Tibial nerve (tissue), 4 donors: ENCODE results near the gene TPP2. TPM values are rescaled to one million over a fixed set of nuclear protein-coding genes. Genes with fewer than 3 reads are reported as not detected.

ENCODE experiments used
- DNase-seq, 2 donors: peaks; one replicate each; pipeline ENCODE4 v3.0.0-alpha.2; 2019; ENCODE audit warnings: low spot score in 2 of 2
- H3K27ac ChIP-seq, 4 donors: fragments of 200-600 bp; sonication (generic) in 3 of 4; one replicate each; pipeline ENCODE4 v1.5.1; 2017 to 2019; ENCODE audit warnings: mild to moderate bottlenecking in 1 of 4
- H3K27me3 ChIP-seq, 2 donors: fragments of 200-600 bp; sonication (generic) in 1 of 2; one replicate each; pipeline versions ENCODE4 v1.5.1 to v1.6.0; 2017 to 2019
- H3K36me3 ChIP-seq, 3 donors: fragments of 200-600 bp; sonication (generic); one replicate each; pipeline ENCODE4 v1.5.1; 2018 to 2019
- H3K4me1 ChIP-seq, 4 donors: fragments of 200-600 bp; sonication (generic) in 3 of 4; one replicate each; pipeline ENCODE4 v1.5.1; 2017 to 2019
- H3K4me3 ChIP-seq, 4 donors: fragments of 200-600 bp; sonication (generic) in 3 of 4; one replicate each; pipeline ENCODE4 v1.5.1; 2017 to 2019; ENCODE audit warnings: mild to moderate bottlenecking in 1 of 4, moderate library complexity in 1 of 4
- H3K9me3 ChIP-seq, 4 donors: fragments of 200-600 bp; sonication (generic) in 3 of 4; one replicate each; pipeline ENCODE4 v1.5.1; 2017 to 2019
- CTCF ChIP-seq, 5 experiments: fragments of 200-600 bp in 3 of 5; fragments of 450-650 bp in 2 of 5; sonication (generic) in 3 of 5; IDR thresholded peaks; one replicate each; pipeline ENCODE4 v1.5.1; 2016 to 2019; ENCODE audit warnings: antibody characterized with exemption in 5 of 5, mild to moderate bottlenecking in 3 of 5, moderate library complexity in 2 of 5
- EP300 ChIP-seq, 2 donors: sonication (generic); formaldehyde crosslinking; IDR thresholded peaks; one replicate each; pipeline ENCODE4 v1.6.1; 2017; ENCODE audit warnings: antibody characterized with exemption in 2 of 2, mild to moderate bottlenecking in 1 of 2
- POLR2A ChIP-seq, 2 donors: fragments of 450-650 bp; IDR thresholded peaks; one replicate each; pipeline ENCODE4 v1.6.1; 2017; ENCODE audit warnings: antibody characterized with exemption in 2 of 2, mild to moderate bottlenecking in 2 of 2, moderate library complexity in 2 of 2
- WGBS, 2 donors: methylation state at CpG; one replicate each; pipeline ENCODE4 v1.1.5; 2018; 5-methylcytosine and 5-hydroxymethylcytosine counted together
- total RNA-seq, 4 donors: library from RNA; depleted of rRNA; stranded (reverse); fragments of >200 nt; gene quantifications; one replicate each; pipeline ENCODE4 v1.1.0, GENCODE V29; 2016

TPP2 gene
- total RNA-seq, 4 donors from 2014 or later: 37.8 to 47.5 (median 43.9) TPM

- TF ChIP-seq POLR2A (IDR thresholded peaks at IDR 0.05): no peak
- TF ChIP-seq EP300 (IDR thresholded peaks at IDR 0.05): no peak
- no peak for TF ChIP-seq CTCF (IDR thresholded peaks at IDR 0.05)
- H3K9me3 ChIP-seq: no peaks in the 10 kb centered on the region
- no peaks in the 10 kb centered on the region for H3K27me3 ChIP-seq
- 77 to 85% methylated on average over 3 of the region's 3 CpGs for WGBS, 2 donors
- peaks cover 0 to 95% (median 4%) of the 10 kb centered on the region in 3 donors for H3K36me3 ChIP-seq
- no peaks in the 10 kb centered on the region for H3K4me1 ChIP-seq
- H3K4me3 ChIP-seq: no peak overlapping the region
- no peak for DNase-seq
- no peak overlapping the region for H3K27ac ChIP-seq
These were observed 42.0 kb downstream of the TPP2 start for GRCh38 chr13:102638741-102639140.

- peaks cover 0 to 91% (median 4%) of the 10 kb centered on the region in 3 donors for H3K36me3 ChIP-seq
- H3K4me3 ChIP-seq: no peak overlapping the region
- H3K27ac ChIP-seq: no peak overlapping the region
- no peak for DNase-seq
- WGBS, 2 donors: 70 to 78% methylated on average over 4 of the region's 4 CpGs
- H3K27me3 ChIP-seq: no peaks in the 10 kb centered on the region
- TF ChIP-seq POLR2A (IDR thresholded peaks at IDR 0.05): no peak
- no peak for TF ChIP-seq CTCF (IDR thresholded peaks at IDR 0.05)
- no peak for TF ChIP-seq EP300 (IDR thresholded peaks at IDR 0.05)
- H3K4me1 ChIP-seq: no peaks in the 10 kb centered on the region
- H3K9me3 ChIP-seq: no peaks in the 10 kb centered on the region
These were observed 45.2 kb downstream of the TPP2 start for GRCh38 chr13:102642029-102642428.

- H3K27ac ChIP-seq: no peak overlapping the region
- no peaks in the 10 kb centered on the region for H3K9me3 ChIP-seq
- H3K4me3 ChIP-seq: no peak overlapping the region
- no peaks in the 10 kb centered on the region for H3K27me3 ChIP-seq
- WGBS, 2 donors: 83 to 85% methylated on average over 6 of the region's 6 CpGs
- no peak for DNase-seq
- no peaks in the 10 kb centered on the region for H3K4me1 ChIP-seq
- TF ChIP-seq CTCF (IDR thresholded peaks at IDR 0.05) (no peak), POLR2A (IDR thresholded peaks at IDR 0.05) (no peak), EP300 (IDR thresholded peaks at IDR 0.05) (no peak)
- peaks cover 0 to 91% (median 4%) of the 10 kb centered on the region in 3 donors for H3K36me3 ChIP-seq
These were observed 45.7 kb downstream of the TPP2 start for GRCh38 chr13:102642475-102642874.

- WGBS, 2 donors: 93 to 97% methylated on average over 1 of the region's 1 CpG
- no peak overlapping the region for H3K4me3 ChIP-seq
- peaks cover 0 to 91% (median 10%) of the 10 kb centered on the region in 3 donors for H3K36me3 ChIP-seq
- H3K9me3 ChIP-seq: no peaks in the 10 kb centered on the region
- DNase-seq: no peak
- no peaks in the 10 kb centered on the region for H3K27me3 ChIP-seq
- TF ChIP-seq EP300 (IDR thresholded peaks at IDR 0.05): no peak
- H3K4me1 ChIP-seq: no peaks in the 10 kb centered on the region
- no peak overlapping the region for H3K27ac ChIP-seq
These were observed 46.9 kb downstream of the TPP2 start for GRCh38 chr13:102643656-102644055.

- Histone ChIP-seq H3K4me1 (no peaks in the 10 kb centered on the region), H3K27ac (no peak overlapping the region), H3K9me3 (no peaks in the 10 kb centered on the region), H3K4me3 (no peak overlapping the region), H3K36me3 (peaks cover 0 to 92% (median 6%) of the 10 kb centered on the region in 3 donors), H3K27me3 (no peaks in the 10 kb centered on the region)
- no peak for DNase-seq
- 60 to 86% methylated on average over 1 of the region's 1 CpG for WGBS, 2 donors
- TF ChIP-seq EP300 (IDR thresholded peaks at IDR 0.05): no peak
- no peak for TF ChIP-seq CTCF (IDR thresholded peaks at IDR 0.05)
These were observed 48.9 kb downstream of the TPP2 start for GRCh38 chr13:102645701-102646100.

- H3K27me3 ChIP-seq: no peaks in the 10 kb centered on the region
- WGBS, 2 donors: 77 to 83% methylated on average over 3 of the region's 3 CpGs
These were observed 51.3 kb downstream of the TPP2 start for GRCh38 chr13:102648046-102648445.

More at GRCh38 chr13:102648046-102648445, 51.3 kb downstream of the TPP2 start:
- TF ChIP-seq EP300 (IDR thresholded peaks at IDR 0.05): no peak
- no peak for TF ChIP-seq CTCF (IDR thresholded peaks at IDR 0.05)
- no peak for TF ChIP-seq POLR2A (IDR thresholded peaks at IDR 0.05)
- Histone ChIP-seq H3K4me1 (no peaks in the 10 kb centered on the region), H3K4me3 (no peak overlapping the region), H3K36me3 (peaks cover 0 to 90% (median 6%) of the 10 kb centered on the region in 3 donors), H3K9me3 (no peaks in the 10 kb centered on the region), H3K27ac (no peak overlapping the region)
- no peak for DNase-seq
